Retinal pigment epithelial cell (primary cell): Measurements from ENCODE around the gene NGRN.
"Not testable (repeated sequence)": the region's sequence is repeated elsewhere in the genome, so short reads cannot be mapped to it uniquely, and the experiment has no call there.

Experiments used
- DNase-seq: peaks from one replicate; pipeline ENCODE4 v3.0.0-alpha.2; 2010; ENCODE audit warnings: low read depth
- H3K4me3 ChIP-seq: 2 replicates; pipeline ENCODE4 v1.5.1; 2011; ENCODE audit warnings: mild to moderate bottlenecking, low read length, control low read depth, moderate library complexity
- TF ChIP-seq, protein P1 (sequence below): conservative IDR thresholded peaks from 2 replicates; pipeline ENCODE4 v1.5.1; 2011; ENCODE audit warnings: low read depth, low read length, control low read depth, inconsistent platforms

Gene NGRN

DNA sequence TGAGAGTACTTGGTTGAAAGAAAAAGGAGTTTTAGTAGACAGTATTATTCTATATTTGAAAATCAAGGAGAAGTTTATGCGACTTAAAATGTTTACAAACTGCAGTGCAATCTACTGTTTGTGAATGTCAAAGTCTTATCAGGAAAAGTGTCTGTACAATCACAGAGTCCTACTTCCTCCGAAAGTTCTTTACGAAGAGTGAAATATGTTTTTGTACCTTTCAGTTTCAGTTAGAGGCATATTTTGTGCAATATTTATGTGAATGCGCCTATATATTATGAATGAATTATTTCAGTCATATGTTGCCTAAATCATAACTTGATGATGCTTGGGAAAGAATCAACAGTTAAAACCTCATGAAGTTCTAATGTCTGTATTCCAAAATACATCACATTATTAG lies 31.5 kb downstream of the NGRN start:
- DNase-seq = no peak
- H3K4me3 ChIP-seq = no peak overlapping the region
- TF ChIP-seq, protein P1, sequence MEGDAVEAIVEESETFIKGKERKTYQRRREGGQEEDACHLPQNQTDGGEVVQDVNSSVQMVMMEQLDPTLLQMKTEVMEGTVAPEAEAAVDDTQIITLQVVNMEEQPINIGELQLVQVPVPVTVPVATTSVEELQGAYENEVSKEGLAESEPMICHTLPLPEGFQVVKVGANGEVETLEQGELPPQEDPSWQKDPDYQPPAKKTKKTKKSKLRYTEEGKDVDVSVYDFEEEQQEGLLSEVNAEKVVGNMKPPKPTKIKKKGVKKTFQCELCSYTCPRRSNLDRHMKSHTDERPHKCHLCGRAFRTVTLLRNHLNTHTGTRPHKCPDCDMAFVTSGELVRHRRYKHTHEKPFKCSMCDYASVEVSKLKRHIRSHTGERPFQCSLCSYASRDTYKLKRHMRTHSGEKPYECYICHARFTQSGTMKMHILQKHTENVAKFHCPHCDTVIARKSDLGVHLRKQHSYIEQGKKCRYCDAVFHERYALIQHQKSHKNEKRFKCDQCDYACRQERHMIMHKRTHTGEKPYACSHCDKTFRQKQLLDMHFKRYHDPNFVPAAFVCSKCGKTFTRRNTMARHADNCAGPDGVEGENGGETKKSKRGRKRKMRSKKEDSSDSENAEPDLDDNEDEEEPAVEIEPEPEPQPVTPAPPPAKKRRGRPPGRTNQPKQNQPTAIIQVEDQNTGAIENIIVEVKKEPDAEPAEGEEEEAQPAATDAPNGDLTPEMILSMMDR = no peak

DNA sequence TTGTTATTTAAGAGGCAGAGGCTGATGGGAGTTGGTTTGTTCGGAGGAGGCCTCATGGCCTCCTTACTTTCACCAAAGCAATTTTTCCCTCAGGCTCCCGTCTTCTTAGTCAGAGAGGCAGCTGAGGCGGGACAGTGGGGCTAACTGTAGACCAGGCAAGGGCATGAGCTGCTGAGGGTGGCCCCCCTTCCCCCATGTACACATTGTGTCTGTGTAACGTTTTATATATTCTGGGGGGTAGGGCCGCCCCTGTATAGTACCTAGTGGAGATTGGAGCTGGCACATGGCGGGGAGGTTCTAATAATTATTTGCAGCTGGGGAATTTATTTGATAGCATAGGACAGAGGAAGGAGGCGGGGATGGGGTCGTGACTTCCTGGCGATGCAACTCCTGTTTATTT lies 35.1 kb downstream of the NGRN start:
- TF ChIP-seq, protein P1 = no peak
- DNase-seq = no peak
- H3K4me3 ChIP-seq = no peak overlapping the region

- no peak overlapping the region for H3K4me3 ChIP-seq
- TF ChIP-seq, protein P1 = peak; percentile 90
- DNase-seq = no peak
Measured at GRCh38 chr15:90300988-90301706, 35.7 kb downstream of the NGRN start.

DNA sequence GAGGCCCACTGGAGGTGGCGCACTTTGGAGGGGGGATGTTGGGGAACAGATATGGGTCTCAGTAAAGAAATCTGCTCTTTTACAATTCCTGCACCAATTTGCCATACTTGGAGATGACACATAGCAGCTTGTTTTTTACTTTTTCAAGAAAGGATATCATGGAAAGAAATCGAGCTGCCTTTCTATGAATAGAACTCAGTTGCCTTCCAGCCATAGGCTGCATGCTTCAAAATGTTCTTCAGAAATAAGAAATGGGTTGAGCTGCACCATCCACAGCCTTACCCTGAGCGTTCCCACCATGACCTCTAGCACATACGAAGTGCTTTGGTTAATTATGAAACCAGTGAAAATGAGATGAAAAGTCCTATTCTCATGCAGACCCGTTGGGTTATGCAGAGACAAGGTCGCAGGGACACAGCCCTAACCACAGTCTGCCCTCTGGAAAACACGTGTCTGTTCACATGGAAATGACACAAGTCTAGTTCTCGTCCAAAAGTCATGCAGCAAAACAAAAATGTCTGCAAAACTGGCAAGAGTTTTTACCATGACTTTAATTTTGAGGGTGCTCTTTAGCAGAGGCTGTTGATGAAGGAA lies 36.3 kb downstream of the NGRN start:
- TF ChIP-seq, protein P1 = no peak
- no peak for DNase-seq
- H3K4me3 ChIP-seq = no peak overlapping the region

- not testable (repeated sequence) for H3K4me3 ChIP-seq, DNase-seq
Measured at GRCh38 chr15:90305355-90305754, 39.9 kb downstream of the NGRN start.

GRCh38 chr15:90305932-90306331 lies 40.5 kb downstream of the NGRN start:
- DNase-seq = no peak
- no peak overlapping the region for H3K4me3 ChIP-seq
- TF ChIP-seq, protein P1 = no peak

- no peak overlapping the region for H3K4me3 ChIP-seq
- TF ChIP-seq, protein P1 = no peak
- no peak for DNase-seq
Measured at GRCh38 chr15:90306560-90306959, 41.1 kb downstream of the NGRN start.
